Thyroid gland (tissue), 4 donors: ENCODE results near the gene RPGRIP1.

Experiments used
- CTCF ChIP-seq, 6 experiments: fragments of 200-600 bp in 3 of 6; fragments of 450-650 bp in 3 of 6; sonication (generic) in 3 of 6; IDR thresholded peaks; one replicate each; pipeline ENCODE4 v1.5.1; 2016 to 2019; ENCODE audit warnings: antibody characterized with exemption in 6 of 6, mild to moderate bottlenecking in 2 of 6, inconsistent platforms in 1 of 6, moderate library complexity in 1 of 6
- POLR2A ChIP-seq, 2 donors: fragments of 450-650 bp; IDR thresholded peaks; one replicate each; pipeline ENCODE4 v1.6.1; 2017; ENCODE audit warnings: antibody characterized with exemption in 2 of 2, mild to moderate bottlenecking in 2 of 2, moderate library complexity in 1 of 2

GRCh38 chr14:21263284-21264024 is 16.4 kb upstream of the RPGRIP1 start:
- peak in 2 of 6 experiments; percentile 5 to 11 for TF ChIP-seq CTCF (IDR thresholded peaks at IDR 0.05)
- TF ChIP-seq POLR2A (IDR thresholded peaks at IDR 0.05): no peak
